ENCODE data around the gene TRIM67. TPM values are rescaled to one million over a fixed set of nuclear protein-coding genes. Genes with fewer than 3 reads are reported as not detected.

The TRIM67 gene
- total and polyA plus RNA-seq, 2 of the 4 experiments (the other 2 are of a cell fraction) = not detected

GRCh38 chr1:231122143-231122542, 39.7 kb upstream of the TRIM67 start:
- Histone ChIP-seq H2AK9ac (replicated peaks; ENCODE audit: low read depth, low read length, poor library complexity) (no peak overlapping the region), H3K4me1 (ENCODE audit: control insufficient read depth, insufficient read depth, low read length) (no peaks in the 10 kb centered on the region), H3K18ac (ENCODE audit: low read depth, low read length) (no peak overlapping the region), H3K14ac (replicated peaks; ENCODE audit: low read depth, low read length) (no peak overlapping the region), H2AFZ (replicated peaks; ENCODE audit: low read length, poor library complexity) (no peak overlapping the region), H4K8ac (ENCODE audit: low read depth in 2 of 2, low read length in 2 of 2) (no peak overlapping the region), H4K20me1 (ENCODE audit: insufficient read depth, low read length) (no peaks in the 10 kb centered on the region), H3K56ac (ENCODE audit: extremely low read depth, insufficient read depth, low read length) (no peak overlapping the region), H2BK15ac (ENCODE audit: low read depth, low read length) (no peak overlapping the region), H3K79me1 (ENCODE audit: low read depth in 1 of 2, low read length in 2 of 2) (no peaks in the 10 kb centered on the region), H3K4me2 (ENCODE audit: low read depth, low read length) (no peak overlapping the region), H3K9me3 (ENCODE audit: control insufficient read depth, insufficient read depth, low read length) (no peaks in the 10 kb centered on the region), H3K23ac (ENCODE audit: low read depth, low read length) (no peak overlapping the region), H3K4me3 (ENCODE audit: insufficient read depth, low read depth, low read length) (no peak overlapping the region), H3K27ac (ENCODE audit: insufficient read depth, low read length) (no peak overlapping the region), H2BK20ac (ENCODE audit: low read depth, low read length) (no peak overlapping the region), H3K9ac (ENCODE audit: low read depth, low read length) (no peak overlapping the region), H4K5ac (ENCODE audit: low read depth, low read length) (no peak overlapping the region), H4K91ac (ENCODE audit: insufficient read depth, low read depth, low read length) (no peak overlapping the region), H2BK120ac (ENCODE audit: low read depth, low read length) (no peak overlapping the region), H2AK5ac (ENCODE audit: low read depth, low read length) (no peak overlapping the region), H3K9me1 (ENCODE audit: insufficient read depth, low read length) (no peaks in the 10 kb centered on the region), H3K27me3 (ENCODE audit: control insufficient read depth, insufficient read depth, low read length) (peaks cover 1% of the 10 kb centered on the region; the same call in 1 of the 2 replicates), H3K4ac (ENCODE audit: low read depth, low read length) (no peak overlapping the region), H2BK5ac (ENCODE audit: low read depth, low read length, poor library complexity, severe bottlenecking) (no peak overlapping the region), H3K36me3 (ENCODE audit: control insufficient read depth, insufficient read depth, low read length) (no peaks in the 10 kb centered on the region)
- intact Hi-C loops (cut with micrococcal nuclease) (no loop called here), dilution Hi-C loops (cut with HindIII; ENCODE audit: low sequenced_read_pairs, unreplicated experiment) (no loop called here), in situ Hi-C loops (cut with MboI; ENCODE audit: low sequenced_read_pairs) (no loop called here)
- no CpG with 5 or more reads among the region's 2 CpGs for WGBS, 2 experiments (ENCODE audit: extremely low coverage in 2 of 2, insufficient read length in 1 of 2)
- CTCF ChIA-PET = no interaction called here
- POLR2A ChIA-PET (ENCODE audit: unreplicated experiment) = no interaction called here
- no TSS peak for BruUV-seq (replicated peaks)
- no peak for DNase-seq
- ATAC-seq (ENCODE audit: low read depth) = no peak
- TF ChIP-seq FOS (IDR thresholded peaks at IDR 0.05; ENCODE audit: low read depth, low read length) (no peak), RCOR1 (IDR thresholded peaks at IDR 0.05; ENCODE audit: insufficient replicate concordance, low read length) (no peak)

All from IMR-90 (cell line).